ENCODE results near the gene IGFBP2.

DNA sequence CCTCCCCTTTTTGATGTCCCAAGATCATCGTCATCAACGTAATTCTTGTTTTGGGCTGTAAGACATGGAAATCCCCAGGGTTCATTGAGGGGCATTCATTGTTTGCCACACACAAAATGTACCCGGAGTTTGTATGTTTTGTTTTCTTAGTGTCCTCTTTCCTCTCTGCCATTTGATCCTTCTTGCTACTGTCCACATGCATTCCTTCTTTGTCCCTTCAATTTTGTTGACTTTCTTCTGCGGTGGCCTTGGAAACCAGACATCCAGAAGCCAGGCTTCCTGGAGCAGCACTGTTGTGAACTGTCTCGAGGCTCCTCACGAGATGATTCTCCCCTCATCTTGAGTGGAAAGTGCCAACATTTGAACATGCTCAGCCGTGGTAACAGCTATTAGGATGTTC, 24.8 kb downstream of the IGFBP2 start:
- TF ChIP-seq, protein P1, sequence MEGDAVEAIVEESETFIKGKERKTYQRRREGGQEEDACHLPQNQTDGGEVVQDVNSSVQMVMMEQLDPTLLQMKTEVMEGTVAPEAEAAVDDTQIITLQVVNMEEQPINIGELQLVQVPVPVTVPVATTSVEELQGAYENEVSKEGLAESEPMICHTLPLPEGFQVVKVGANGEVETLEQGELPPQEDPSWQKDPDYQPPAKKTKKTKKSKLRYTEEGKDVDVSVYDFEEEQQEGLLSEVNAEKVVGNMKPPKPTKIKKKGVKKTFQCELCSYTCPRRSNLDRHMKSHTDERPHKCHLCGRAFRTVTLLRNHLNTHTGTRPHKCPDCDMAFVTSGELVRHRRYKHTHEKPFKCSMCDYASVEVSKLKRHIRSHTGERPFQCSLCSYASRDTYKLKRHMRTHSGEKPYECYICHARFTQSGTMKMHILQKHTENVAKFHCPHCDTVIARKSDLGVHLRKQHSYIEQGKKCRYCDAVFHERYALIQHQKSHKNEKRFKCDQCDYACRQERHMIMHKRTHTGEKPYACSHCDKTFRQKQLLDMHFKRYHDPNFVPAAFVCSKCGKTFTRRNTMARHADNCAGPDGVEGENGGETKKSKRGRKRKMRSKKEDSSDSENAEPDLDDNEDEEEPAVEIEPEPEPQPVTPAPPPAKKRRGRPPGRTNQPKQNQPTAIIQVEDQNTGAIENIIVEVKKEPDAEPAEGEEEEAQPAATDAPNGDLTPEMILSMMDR (IDR thresholded peaks at IDR 0.05) = no peak
- no peak for TF ChIP-seq POLR2AphosphoS5 (IDR thresholded peaks at IDR 0.05)
